ENCODE data around the gene ETFA. TPM values are rescaled to one million over a fixed set of nuclear protein-coding genes. Genes with fewer than 3 reads are reported as not detected.
A peak's percentile ranks its signal among the peaks of the same experiment; 100 is the strongest.

ETFA gene
- total RNA-seq, 1 donor from 2014 or later: 511 TPM

GRCh38 chr15:76286271-76286879, 24.9 kb downstream of the ETFA start:
- no peaks in the 10 kb centered on the region for H3K27me3 ChIP-seq (ENCODE audit: low read depth)
- H3K4me3 ChIP-seq: no peak overlapping the region
- DNase-seq: no peak
- peaks cover 64% of the 10 kb centered on the region for H3K36me3 ChIP-seq
- H3K27ac ChIP-seq (replicated peaks): no peak overlapping the region
- intact Hi-C loops (cut with micrococcal nuclease): no loop called here
- no peaks in the 10 kb centered on the region for H3K9me3 ChIP-seq (replicated peaks)
- peaks cover 5% of the 10 kb centered on the region for H3K4me1 ChIP-seq
- TF ChIP-seq CTCF (IDR thresholded peaks at IDR 0.05; ENCODE audit: borderline replicate concordance): no peak

GRCh38 chr15:76285241-76285825, 25.9 kb downstream of the ETFA start:
- H3K4me3 ChIP-seq: no peak overlapping the region
- H3K9me3 ChIP-seq (replicated peaks): no peaks in the 10 kb centered on the region
- no peak for DNase-seq
- peaks cover 69% of the 10 kb centered on the region for H3K36me3 ChIP-seq
- intact Hi-C loops (cut with micrococcal nuclease): no loop called here
- no peak overlapping the region for H3K27ac ChIP-seq (replicated peaks)
- peaks cover 5% of the 10 kb centered on the region for H3K4me1 ChIP-seq
- peak; percentile 54 for TF ChIP-seq CTCF (IDR thresholded peaks at IDR 0.05; ENCODE audit: borderline replicate concordance)
- H3K27me3 ChIP-seq (ENCODE audit: low read depth): no peaks in the 10 kb centered on the region

GRCh38 chr15:76282465-76282864, 28.8 kb downstream of the ETFA start:
- Histone ChIP-seq H3K27me3 (ENCODE audit: low read depth) (no peaks in the 10 kb centered on the region), H3K4me3 (no peak overlapping the region), H3K27ac (replicated peaks) (no peak overlapping the region), H3K36me3 (peaks cover 93% of the 10 kb centered on the region), H3K9me3 (replicated peaks) (no peaks in the 10 kb centered on the region), H3K4me1 (peaks cover 5% of the 10 kb centered on the region)
- no peak for TF ChIP-seq CTCF (IDR thresholded peaks at IDR 0.05; ENCODE audit: borderline replicate concordance)
- intact Hi-C loops (cut with micrococcal nuclease): no loop called here
- DNase-seq: no peak

- H3K4me3 ChIP-seq: no peak overlapping the region
- H3K27ac ChIP-seq (replicated peaks): no peak overlapping the region
- intact Hi-C loops (cut with micrococcal nuclease): no loop called here
- peaks cover 81% of the 10 kb centered on the region for H3K36me3 ChIP-seq
- H3K27me3 ChIP-seq (ENCODE audit: low read depth): no peaks in the 10 kb centered on the region
- TF ChIP-seq CTCF (IDR thresholded peaks at IDR 0.05; ENCODE audit: borderline replicate concordance): no peak
- peaks cover 8% of the 10 kb centered on the region for H3K4me1 ChIP-seq
- no peaks in the 10 kb centered on the region for H3K9me3 ChIP-seq (replicated peaks)
- no peak for DNase-seq
These were observed 32.6 kb downstream of the ETFA start for GRCh38 chr15:76278651-76279050.

GRCh38 chr15:76274821-76275220, 36.4 kb downstream of the ETFA start:
- Histone ChIP-seq H3K9me3 (replicated peaks) (no peaks in the 10 kb centered on the region), H3K27ac (replicated peaks) (no peak overlapping the region), H3K4me3 (no peak overlapping the region), H3K27me3 (ENCODE audit: low read depth) (no peaks in the 10 kb centered on the region), H3K36me3 (peaks cover 86% of the 10 kb centered on the region), H3K4me1 (peaks cover 8% of the 10 kb centered on the region)
- no peak for TF ChIP-seq CTCF (IDR thresholded peaks at IDR 0.05; ENCODE audit: borderline replicate concordance)
- no peak for DNase-seq
- intact Hi-C loops (cut with micrococcal nuclease): no loop called here

Measured in left ventricle myocardium inferior (tissue), 1 donor.